Measurements from ENCODE around the gene HES4.
"Not testable (repeated sequence)": the region's sequence is repeated elsewhere in the genome, so short reads cannot be mapped to it uniquely, and the experiment has no call there.

The HES4 gene

GRCh38 chr1:981491-981954 lies 18.4 kb downstream of the HES4 start:
- TF ChIP-seq, protein P1, sequence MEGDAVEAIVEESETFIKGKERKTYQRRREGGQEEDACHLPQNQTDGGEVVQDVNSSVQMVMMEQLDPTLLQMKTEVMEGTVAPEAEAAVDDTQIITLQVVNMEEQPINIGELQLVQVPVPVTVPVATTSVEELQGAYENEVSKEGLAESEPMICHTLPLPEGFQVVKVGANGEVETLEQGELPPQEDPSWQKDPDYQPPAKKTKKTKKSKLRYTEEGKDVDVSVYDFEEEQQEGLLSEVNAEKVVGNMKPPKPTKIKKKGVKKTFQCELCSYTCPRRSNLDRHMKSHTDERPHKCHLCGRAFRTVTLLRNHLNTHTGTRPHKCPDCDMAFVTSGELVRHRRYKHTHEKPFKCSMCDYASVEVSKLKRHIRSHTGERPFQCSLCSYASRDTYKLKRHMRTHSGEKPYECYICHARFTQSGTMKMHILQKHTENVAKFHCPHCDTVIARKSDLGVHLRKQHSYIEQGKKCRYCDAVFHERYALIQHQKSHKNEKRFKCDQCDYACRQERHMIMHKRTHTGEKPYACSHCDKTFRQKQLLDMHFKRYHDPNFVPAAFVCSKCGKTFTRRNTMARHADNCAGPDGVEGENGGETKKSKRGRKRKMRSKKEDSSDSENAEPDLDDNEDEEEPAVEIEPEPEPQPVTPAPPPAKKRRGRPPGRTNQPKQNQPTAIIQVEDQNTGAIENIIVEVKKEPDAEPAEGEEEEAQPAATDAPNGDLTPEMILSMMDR (IDR thresholded peaks at IDR 0.05; ENCODE audit: low read depth, low read length), result no peak
- H3K4me3 ChIP-seq (ENCODE audit: low read depth, low read length), result no peak overlapping the region

- no peak overlapping the region for H3K4me3 ChIP-seq (ENCODE audit: low read depth, low read length)
- TF ChIP-seq, protein P1 (IDR thresholded peaks at IDR 0.05; ENCODE audit: low read depth, low read length), result no peak
Observed at GRCh38 chr1:980602-981395, 19.1 kb downstream of the HES4 start.

GRCh38 chr1:980137-980571 lies 19.7 kb downstream of the HES4 start:
- H3K4me3 ChIP-seq (ENCODE audit: low read depth, low read length), result no peak overlapping the region
- TF ChIP-seq, protein P1 (IDR thresholded peaks at IDR 0.05; ENCODE audit: low read depth, low read length), result no peak

GRCh38 chr1:979744-980072 lies 20.2 kb downstream of the HES4 start:
- H3K4me3 ChIP-seq (ENCODE audit: low read depth, low read length), result no peak overlapping the region
- TF ChIP-seq, protein P1 (IDR thresholded peaks at IDR 0.05; ENCODE audit: low read depth, low read length), result no peak

DNA sequence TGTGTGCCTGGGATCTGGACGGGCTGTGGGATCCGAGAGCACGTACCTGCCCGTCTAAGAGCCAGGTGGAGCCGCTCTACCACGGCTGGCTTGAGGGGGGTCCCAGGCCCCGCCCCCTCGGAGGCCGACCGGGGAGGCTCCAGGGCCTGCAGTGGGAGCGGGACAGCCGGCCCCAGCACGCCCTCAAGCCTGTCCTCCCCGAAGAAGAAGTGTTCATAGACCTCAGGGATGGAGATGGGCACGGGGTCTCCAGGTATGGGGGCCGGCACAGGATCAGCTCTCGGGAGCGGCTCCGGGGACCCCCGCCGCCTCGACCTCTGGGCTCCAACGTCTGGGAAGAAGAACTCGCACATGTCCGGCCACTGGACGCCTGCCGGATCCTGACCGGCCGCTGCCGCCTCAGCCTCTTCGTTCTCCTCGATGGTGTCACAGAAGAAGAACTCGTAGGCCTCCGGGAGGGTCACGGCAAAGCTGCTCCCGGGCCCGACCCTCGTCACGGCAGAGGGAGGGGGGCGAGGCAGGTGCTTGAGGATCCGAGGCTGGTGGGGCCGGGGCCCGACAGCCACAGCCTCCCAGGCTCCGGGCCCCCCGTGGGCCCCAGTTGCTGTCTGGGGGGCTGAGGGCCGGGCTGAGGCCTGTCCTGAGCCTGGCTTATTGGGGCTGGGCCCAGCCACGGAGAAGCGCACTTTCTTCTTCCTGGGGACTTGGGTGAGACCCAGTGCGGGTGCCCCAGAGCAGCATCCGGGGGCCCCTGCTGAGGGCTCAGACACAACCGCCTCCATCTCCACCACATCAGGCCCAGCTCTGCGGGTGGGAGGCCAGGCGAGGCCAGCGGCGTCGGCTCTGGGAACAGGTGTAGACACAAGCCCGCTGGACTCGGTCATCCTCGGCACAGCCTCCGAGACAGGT lies 20.8 kb downstream of the HES4 start:
- H3K4me3 ChIP-seq (ENCODE audit: low read depth, low read length), result no peak overlapping the region
- TF ChIP-seq, protein P1 (IDR thresholded peaks at IDR 0.05; ENCODE audit: low read depth, low read length), result no peak

- TF ChIP-seq, protein P1 (IDR thresholded peaks at IDR 0.05; ENCODE audit: low read depth, low read length), result no peak
- no peak overlapping the region for H3K4me3 ChIP-seq (ENCODE audit: low read depth, low read length)
Observed at GRCh38 chr1:978069-978834, 21.6 kb downstream of the HES4 start.

- H3K4me3 ChIP-seq (ENCODE audit: low read depth, low read length), result not testable (repeated sequence)
Observed at GRCh38 chr1:976791-977190, 23.1 kb downstream of the HES4 start.
